ENCODE measurements around the gene MTG1.
"Not testable (repeated sequence)": the region's sequence is repeated elsewhere in the genome, so short reads cannot be mapped to it uniquely, and the experiment has no call there.

Gene MTG1

GRCh38 chr10:133420579-133420978 is 26.6 kb downstream of the MTG1 start:
- DNase-seq (ENCODE audit: low read depth) = no peak
- no peak for TF ChIP-seq CTCF (IDR thresholded peaks at IDR 0.05; ENCODE audit: insufficient read depth, low read depth, low read length, missing control alignments)
- H3K4me3 ChIP-seq (ENCODE audit: low read depth, low read length) = no peak overlapping the region

GRCh38 chr10:133421336-133422222 is 27.6 kb downstream of the MTG1 start:
- no peak overlapping the region for H3K4me3 ChIP-seq (ENCODE audit: low read depth, low read length)
- TF ChIP-seq CTCF (IDR thresholded peaks at IDR 0.05; ENCODE audit: insufficient read depth, low read depth, low read length, missing control alignments) = no peak
- DNase-seq (ENCODE audit: low read depth) = no peak

- no peak for TF ChIP-seq CTCF (IDR thresholded peaks at IDR 0.05; ENCODE audit: insufficient read depth, low read depth, low read length, missing control alignments)
- H3K4me3 ChIP-seq (ENCODE audit: low read depth, low read length) = no peak overlapping the region
- DNase-seq (ENCODE audit: low read depth) = no peak
Observed at GRCh38 chr10:133422223-133422806, 28.4 kb downstream of the MTG1 start.

- TF ChIP-seq CTCF (IDR thresholded peaks at IDR 0.05; ENCODE audit: insufficient read depth, low read depth, low read length, missing control alignments) = no peak
- no peak overlapping the region for H3K4me3 ChIP-seq (ENCODE audit: low read depth, low read length)
- no peak for DNase-seq (ENCODE audit: low read depth)
Observed at GRCh38 chr10:133422807-133423771, 29.1 kb downstream of the MTG1 start.

- DNase-seq (ENCODE audit: low read depth); H3K4me3 ChIP-seq (ENCODE audit: low read depth, low read length): not testable (repeated sequence)
Observed at GRCh38 chr10:133424102-133424501, 30.1 kb downstream of the MTG1 start.

GRCh38 chr10:133424601-133425000 is 30.6 kb downstream of the MTG1 start, which contains the start of gene SPRN:
SPRN (minus strand) TSS chr10:133424625; CDS start chr10:133423681, 944 bp downstream.
- DNase-seq (ENCODE audit: low read depth); H3K4me3 ChIP-seq (ENCODE audit: low read depth, low read length): not testable (repeated sequence)

- DNase-seq (ENCODE audit: low read depth); H3K4me3 ChIP-seq (ENCODE audit: low read depth, low read length): not testable (repeated sequence)
Observed at GRCh38 chr10:133429571-133429970, 35.6 kb downstream of the MTG1 start.

GRCh38 chr10:133431888-133432613 is 38.1 kb downstream of the MTG1 start:
- not testable (repeated sequence) for H3K4me3 ChIP-seq (ENCODE audit: low read depth, low read length); DNase-seq (ENCODE audit: low read depth)

- H3K4me3 ChIP-seq (ENCODE audit: low read depth, low read length); DNase-seq (ENCODE audit: low read depth): not testable (repeated sequence)
Observed at GRCh38 chr10:133432789-133433188, 38.8 kb downstream of the MTG1 start.
